ENCODE measurements around the gene FAM210A. TPM values are rescaled to one million over a fixed set of nuclear protein-coding genes. Genes with fewer than 3 reads are reported as not detected.

The FAM210A gene
- total and polyA plus RNA-seq, 2 experiments from 2014 or later = 17.2 to 17.9 TPM

GRCh38 chr18:13622751-13623150, 103.6 kb downstream of the FAM210A start:
- Mint-ChIP-seq H3K4me3 (no peak overlapping the region), H3K9me3 (no peaks in the 10 kb centered on the region; the same call in 2 of the 3 replicates), H3K27ac (0 out of 2 replicates have a peak overlapping the region, but pooled peaks have one; percentile 43), H3K4me1 (peaks cover 5% of the 10 kb centered on the region; the same call in 1 of the 3 replicates), H3K27me3 (ENCODE audit: insufficient read depth, low read depth, poor library complexity) (peaks cover 8% of the 10 kb centered on the region), H3K36me3 (ENCODE audit: low read depth) (no peaks in the 10 kb centered on the region)
- no peaks in the 10 kb centered on the region for H3K36me3 ChIP-seq (ENCODE audit: insufficient read depth)
- no peaks in the 10 kb centered on the region for H3K27me3 ChIP-seq (ENCODE audit: insufficient read depth)
- H2AFZ ChIP-seq = no peak overlapping the region
- TF ChIP-seq ZNF462 (CRISPR knock-in tag; IDR thresholded peaks at IDR 0.05) = no peak
- TF ChIP-seq STAT1 (IDR thresholded peaks at IDR 0.05; ENCODE audit: unreplicated experiment) = no peak
- no peak for TF ChIP-seq ZNF331 (CRISPR knock-in tag; IDR thresholded peaks at IDR 0.05; ENCODE audit: low read depth)
- no peak for TF ChIP-seq REST (IDR thresholded peaks at IDR 0.05; ENCODE audit: unreplicated experiment)
- TF ChIP-seq POLR2AphosphoS5 (IDR thresholded peaks at IDR 0.05; ENCODE audit: low read depth) = no peak
- no peak for TF ChIP-seq ETS1 (IDR thresholded peaks at IDR 0.05)
- no peak for TF ChIP-seq EZH2 (IDR thresholded peaks at IDR 0.05; ENCODE audit: low read depth, unreplicated experiment)
- no peak for TF ChIP-seq JUNB (IDR thresholded peaks at IDR 0.05; ENCODE audit: unreplicated experiment)
- TF ChIP-seq NANOG (IDR thresholded peaks at IDR 0.05; ENCODE audit: borderline replicate concordance) = no peak
- no peak for TF ChIP-seq ZNF114 (CRISPR knock-in tag; IDR thresholded peaks at IDR 0.05)
- TF ChIP-seq CTCF (conservative IDR thresholded peaks at IDR 0.05; ENCODE audit: low read depth in 2 of 2) = no peak
- TF ChIP-seq EZH2phosphoT487 (IDR thresholded peaks at IDR 0.05; ENCODE audit: unreplicated experiment) = no peak
- no peak for TF ChIP-seq CREB1 (CRISPR knock-in tag; IDR thresholded peaks at IDR 0.05; ENCODE audit: low read depth)
- no peak overlapping the region for H3K27ac ChIP-seq (ENCODE audit: low read depth)
- no peak overlapping the region for H3K4me3 ChIP-seq
- H3K79me2 ChIP-seq (replicated peaks; ENCODE audit: insufficient read depth) = no peaks in the 10 kb centered on the region
- H3K9me2 ChIP-seq (ENCODE audit: insufficient read depth) = no peaks in the 10 kb centered on the region
- no peak for ATAC-seq
- H3K4me1 ChIP-seq (ENCODE audit: insufficient read depth) = no peaks in the 10 kb centered on the region
- no peaks in the 10 kb centered on the region for H3F3A ChIP-seq (replicated peaks; ENCODE audit: low read depth)
- no peaks in the 10 kb centered on the region for H4K20me1 ChIP-seq (replicated peaks; ENCODE audit: insufficient read depth)
- no peak overlapping the region for H3K4me2 ChIP-seq
- DNase-seq (ENCODE audit: low spot score) = no peak

Data from GM23338 (cell line).